SH-SY5Y (cell line): ENCODE measurements around the gene MACROD2.

ENCODE experiments used
- GATA2 ChIP-seq: IDR thresholded peaks from 2 replicates; pipeline ENCODE4 v1.6.1; 2011; ENCODE audit warnings: mild to moderate bottlenecking, low read depth, low read length
- GATA3 ChIP-seq: IDR thresholded peaks from 2 replicates; pipeline ENCODE4 v1.6.1; 2011; ENCODE audit warnings: low read depth, mild to moderate bottlenecking, low read length, moderate library complexity

GRCh38 chr20:15339264-15339663 lies 1343.9 kb downstream of the MACROD2 start:
- TF ChIP-seq GATA3: no peak
- TF ChIP-seq GATA2: no peak
